ENCODE measurements around the gene NSD2. TPM values are rescaled to one million over a fixed set of nuclear protein-coding genes. Genes with fewer than 3 reads are reported as not detected.
A peak's percentile ranks its signal among the peaks of the same experiment; 100 is the strongest.

NSD2 gene
- total and polyA plus RNA-seq, 3 experiments from 2014 or later = 9.0 to 152 (median 150) TPM

- H3K36me3 Mint-ChIP-seq = peaks cover 0 to 2% (median 2%) of the 10 kb centered on the region in 3 donors
- H3K4me1 Mint-ChIP-seq = peaks cover 33 to 34% (median 34%) of the 10 kb centered on the region in 3 donors
- Histone ChIP-seq H3K9me3 (ENCODE audit: low read length) (no peaks in the 10 kb centered on the region), H3K36me3 (ENCODE audit: insufficient read depth, low read length) (no peaks in the 10 kb centered on the region), H3K4me3 (ENCODE audit: low read length) (peak overlapping the region; percentile 81), H3K27ac (ENCODE audit: low read depth, low read length) (peak overlapping the region; percentile 97), H3K4me1 (ENCODE audit: insufficient read depth, low read length) (peaks cover 17% of the 10 kb centered on the region), H3K27me3 (ENCODE audit: insufficient read depth, low read length, poor library complexity, severe bottlenecking) (no peaks in the 10 kb centered on the region)
- ChIA-PET POLR2A (interaction anchor here (1.3 to 2.0 kb wide), 4 partner anchors 8 to 393 kb away, joined by 3 to 27 read pairs (median 8); partner anchors contain the start of genes LETM1 and SLBP), CTCF (interaction anchor here (0.8 to 1.6 kb wide), 3 partner anchors 8 to 30 kb away, joined by 3 to 4 read pairs (median 3); no protein-coding TSS in a partner anchor)
- peak overlapping the region; percentile 84 to 93 (median 86) for H3K4me3 Mint-ChIP-seq
- H3K27ac Mint-ChIP-seq = peak overlapping the region; percentile 93 to 99 (median 95)
- H3K9me3 Mint-ChIP-seq = peaks cover 0 to 3% (median 0%) of the 10 kb centered on the region in 5 donors
- H3K27me3 Mint-ChIP-seq = peaks cover 0 to 6% of the 10 kb centered on the region in 2 donors
- DNase-seq = peak in 1 of 5 donors; percentile 55
These were observed 1.5 kb upstream of the NSD2 start for GRCh38 chr4:1869530-1870327.

- H3K4me1 ChIP-seq (ENCODE audit: insufficient read depth, low read length) = peaks cover 17% of the 10 kb centered on the region
- ChIA-PET CTCF (interaction anchor here (1.0 to 1.6 kb wide), 2 partner anchors 9 to 30 kb away, joined by 3 to 4 read pairs; no protein-coding TSS in a partner anchor), POLR2A (interaction anchor here (0.9 to 2.0 kb wide), 5 partner anchors 8 to 392 kb away, joined by 3 to 27 read pairs (median 7); partner anchors contain the start of genes LETM1 and SLBP)
- peak overlapping the region; percentile 81 for H3K4me3 ChIP-seq (ENCODE audit: low read length)
- Mint-ChIP-seq H3K4me1 (peaks cover 35 to 37% (median 37%) of the 10 kb centered on the region in 3 donors), H3K27me3 (peaks cover 0 to 6% of the 10 kb centered on the region in 2 donors), H3K4me3 (peak overlapping the region; percentile 84 to 93 (median 86)), H3K9me3 (peaks cover 0 to 3% (median 0%) of the 10 kb centered on the region in 5 donors), H3K36me3 (peaks cover 0 to 2% (median 2%) of the 10 kb centered on the region in 3 donors), H3K27ac (peak overlapping the region; percentile 93 to 99 (median 95))
- DNase-seq = peak; percentile 83 to 89 (median 86)
- no peaks in the 10 kb centered on the region for H3K27me3 ChIP-seq (ENCODE audit: insufficient read depth, low read length, poor library complexity, severe bottlenecking)
- H3K9me3 ChIP-seq (ENCODE audit: low read length) = no peaks in the 10 kb centered on the region
- H3K36me3 ChIP-seq (ENCODE audit: insufficient read depth, low read length) = no peaks in the 10 kb centered on the region
- H3K27ac ChIP-seq (ENCODE audit: low read depth, low read length) = peak overlapping the region; percentile 97
These were observed 940 bp upstream of the NSD2 start for GRCh38 chr4:1870328-1870577.

- Histone ChIP-seq H3K27me3 (ENCODE audit: insufficient read depth, low read length, poor library complexity, severe bottlenecking) (no peaks in the 10 kb centered on the region), H3K9me3 (ENCODE audit: low read length) (no peaks in the 10 kb centered on the region), H3K27ac (ENCODE audit: low read depth, low read length) (peak overlapping the region; percentile 69), H3K4me3 (ENCODE audit: low read length) (no peak overlapping the region), H3K36me3 (ENCODE audit: insufficient read depth, low read length) (no peaks in the 10 kb centered on the region), H3K4me1 (ENCODE audit: insufficient read depth, low read length) (peaks cover 17% of the 10 kb centered on the region)
- Mint-ChIP-seq H3K36me3 (peaks cover 0 to 2% (median 2%) of the 10 kb centered on the region in 3 donors), H3K4me1 (peaks cover 35 to 42% (median 37%) of the 10 kb centered on the region in 3 donors), H3K27me3 (peaks cover 0 to 6% of the 10 kb centered on the region in 2 donors), H3K9me3 (peaks cover 0 to 3% (median 0%) of the 10 kb centered on the region in 5 donors), H3K4me3 (peak overlapping the region in 3 of 7 donors; percentile 32 to 66 (median 47)), H3K27ac (no peak overlapping the region)
- no peak for DNase-seq
- ChIA-PET POLR2A (no interaction called here), CTCF (no interaction called here)
These were observed 353 bp downstream of the NSD2 start for GRCh38 chr4:1871471-1872021.

DNA sequence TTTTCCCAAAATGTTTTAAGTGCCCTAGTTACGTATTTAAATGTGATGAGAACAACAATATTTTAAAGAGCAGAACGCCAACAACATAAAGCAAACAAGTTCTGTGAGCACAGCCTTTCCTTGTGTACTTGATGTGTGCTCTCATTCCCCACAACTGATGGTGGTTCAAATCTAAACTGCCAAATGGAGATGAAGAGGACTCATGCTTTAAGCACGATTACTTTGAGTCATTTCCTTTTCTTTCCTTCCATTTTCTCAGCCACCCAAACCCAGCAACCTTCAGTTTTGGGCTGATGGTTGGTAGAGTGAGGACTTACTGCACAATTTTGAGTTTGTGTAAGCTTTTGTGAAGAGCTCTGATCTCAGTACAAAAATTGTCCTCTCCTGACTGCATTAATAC, 1.7 kb downstream of the NSD2 start:
- CTCF ChIA-PET = interaction anchor here (1.7 kb wide), 1 partner anchor 26 kb away, joined by 6 read pairs; no protein-coding TSS in a partner anchor
- no peaks in the 10 kb centered on the region for H3K9me3 ChIP-seq (ENCODE audit: low read length)
- Mint-ChIP-seq H3K36me3 (peaks cover 0 to 2% (median 2%) of the 10 kb centered on the region in 3 donors), H3K4me3 (peak overlapping the region; percentile 84 to 97 (median 89)), H3K4me1 (peaks cover 41 to 51% (median 47%) of the 10 kb centered on the region in 3 donors), H3K9me3 (peaks cover 0 to 3% (median 0%) of the 10 kb centered on the region in 5 donors), H3K27ac (peak overlapping the region; percentile 75 to 96 (median 94)), H3K27me3 (peaks cover 0 to 6% of the 10 kb centered on the region in 2 donors)
- DNase-seq = no peak
- peak overlapping the region; percentile 69 for H3K27ac ChIP-seq (ENCODE audit: low read depth, low read length)
- no peaks in the 10 kb centered on the region for H3K36me3 ChIP-seq (ENCODE audit: insufficient read depth, low read length)
- no peaks in the 10 kb centered on the region for H3K27me3 ChIP-seq (ENCODE audit: insufficient read depth, low read length, poor library complexity, severe bottlenecking)
- peaks cover 17% of the 10 kb centered on the region for H3K4me1 ChIP-seq (ENCODE audit: insufficient read depth, low read length)
- POLR2A ChIA-PET = interaction anchor here (0.6 kb wide), 2 partner anchors 10 to 162 kb away, joined by 3 to 4 read pairs; no protein-coding TSS in a partner anchor
- H3K4me3 ChIP-seq (ENCODE audit: low read length) = peak overlapping the region; percentile 70

GRCh38 chr4:1873291-1873690, 2.1 kb downstream of the NSD2 start:
- Histone ChIP-seq H3K4me1 (ENCODE audit: insufficient read depth, low read length) (peaks cover 17% of the 10 kb centered on the region), H3K4me3 (ENCODE audit: low read length) (no peak overlapping the region), H3K27me3 (ENCODE audit: insufficient read depth, low read length, poor library complexity, severe bottlenecking) (no peaks in the 10 kb centered on the region), H3K9me3 (ENCODE audit: low read length) (no peaks in the 10 kb centered on the region), H3K36me3 (ENCODE audit: insufficient read depth, low read length) (no peaks in the 10 kb centered on the region), H3K27ac (ENCODE audit: low read depth, low read length) (peak overlapping the region; percentile 5)
- POLR2A ChIA-PET = interaction anchor here (0.6 kb wide), 1 partner anchor 11 kb away, joined by 3 read pairs; no protein-coding TSS in a partner anchor
- Mint-ChIP-seq H3K4me1 (peaks cover 41 to 52% (median 49%) of the 10 kb centered on the region in 3 donors), H3K4me3 (peak overlapping the region in 3 of 7 donors; percentile 84 to 97 (median 93)), H3K36me3 (peaks cover 0 to 2% (median 2%) of the 10 kb centered on the region in 3 donors), H3K9me3 (peaks cover 0 to 3% (median 0%) of the 10 kb centered on the region in 5 donors), H3K27me3 (peaks cover 0 to 6% of the 10 kb centered on the region in 2 donors), H3K27ac (peak overlapping the region in 6 of 8 donors; percentile 75 to 95 (median 94))
- CTCF ChIA-PET = interaction anchor here (1.7 kb wide), 1 partner anchor 26 kb away, joined by 6 read pairs; no protein-coding TSS in a partner anchor
- DNase-seq = no peak

GRCh38 chr4:1873776-1874175, 2.6 kb downstream of the NSD2 start:
- H3K9me3 ChIP-seq (ENCODE audit: low read length) = no peaks in the 10 kb centered on the region
- Mint-ChIP-seq H3K4me1 (peaks cover 46 to 57% (median 53%) of the 10 kb centered on the region in 3 donors), H3K36me3 (peaks cover 0 to 2% (median 2%) of the 10 kb centered on the region in 3 donors), H3K9me3 (peaks cover 0 to 3% (median 0%) of the 10 kb centered on the region in 5 donors), H3K4me3 (peak overlapping the region in 3 of 7 donors; percentile 22 to 97 (median 26)), H3K27me3 (peaks cover 0 to 6% of the 10 kb centered on the region in 2 donors), H3K27ac (peak overlapping the region in 6 of 8 donors; percentile 30 to 94 (median 73))
- POLR2A ChIA-PET = interaction anchor here (0.6 kb wide), 1 partner anchor 11 kb away, joined by 3 read pairs; no protein-coding TSS in a partner anchor
- H3K36me3 ChIP-seq (ENCODE audit: insufficient read depth, low read length) = no peaks in the 10 kb centered on the region
- CTCF ChIA-PET = interaction anchor here (1.2 to 1.7 kb wide), 2 partner anchors 16 to 25 kb away, joined by 3 to 6 read pairs; no protein-coding TSS in a partner anchor
- no peak overlapping the region for H3K4me3 ChIP-seq (ENCODE audit: low read length)
- H3K27ac ChIP-seq (ENCODE audit: low read depth, low read length) = peak overlapping the region; percentile 5
- DNase-seq = no peak
- peaks cover 17% of the 10 kb centered on the region for H3K4me1 ChIP-seq (ENCODE audit: insufficient read depth, low read length)
- no peaks in the 10 kb centered on the region for H3K27me3 ChIP-seq (ENCODE audit: insufficient read depth, low read length, poor library complexity, severe bottlenecking)

DNA sequence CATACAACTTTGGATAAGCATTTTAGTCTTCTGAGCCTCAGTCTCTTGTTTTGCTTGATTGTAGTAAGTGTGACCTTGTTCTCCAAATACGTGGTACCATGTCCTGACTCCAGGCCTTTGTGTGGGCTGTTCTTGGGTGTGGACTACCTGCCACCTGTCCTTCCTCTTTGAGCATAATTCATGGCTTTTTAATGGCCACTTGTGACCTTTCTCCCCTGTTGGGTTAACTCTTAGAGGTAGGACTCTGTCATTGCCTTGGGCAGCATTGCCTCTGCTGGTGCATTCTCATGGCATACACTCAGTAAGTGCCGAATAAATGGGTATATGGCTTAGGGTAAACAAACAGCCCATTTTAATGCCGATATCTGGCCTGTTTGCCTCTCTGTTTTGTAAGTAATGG, 3.0 kb downstream of the NSD2 start:
- peak overlapping the region in 7 of 8 donors; percentile 2 to 94 (median 71) for H3K27ac Mint-ChIP-seq
- Histone ChIP-seq H3K4me1 (ENCODE audit: insufficient read depth, low read length) (peaks cover 17% of the 10 kb centered on the region), H3K4me3 (ENCODE audit: low read length) (no peak overlapping the region), H3K27me3 (ENCODE audit: insufficient read depth, low read length, poor library complexity, severe bottlenecking) (no peaks in the 10 kb centered on the region), H3K9me3 (ENCODE audit: low read length) (no peaks in the 10 kb centered on the region), H3K36me3 (ENCODE audit: insufficient read depth, low read length) (no peaks in the 10 kb centered on the region), H3K27ac (ENCODE audit: low read depth, low read length) (peak overlapping the region; percentile 5)
- POLR2A ChIA-PET = no interaction called here
- peaks cover 0 to 6% of the 10 kb centered on the region in 2 donors for H3K27me3 Mint-ChIP-seq
- peak overlapping the region in 3 of 7 donors; percentile 2 to 97 (median 26) for H3K4me3 Mint-ChIP-seq
- H3K9me3 Mint-ChIP-seq = peaks cover 0 to 3% (median 0%) of the 10 kb centered on the region in 5 donors
- CTCF ChIA-PET = interaction anchor here (1.2 to 1.7 kb wide), 2 partner anchors 16 to 25 kb away, joined by 3 to 6 read pairs; no protein-coding TSS in a partner anchor
- H3K4me1 Mint-ChIP-seq = peaks cover 47 to 59% (median 55%) of the 10 kb centered on the region in 3 donors
- H3K36me3 Mint-ChIP-seq = peaks cover 0 to 2% (median 2%) of the 10 kb centered on the region in 3 donors
- no peak for DNase-seq

All from CD8-positive, alpha-beta memory T cell (primary cell).